Memory B cell (primary cell): ENCODE data around the gene SURF4.

ENCODE experiments used
- ATAC-seq: fragments of 150-1000 bp; cut with Tn5 transposase; 2 replicates; pipeline ENCODE4 v1.10.0; 2021; ENCODE audit warnings: low read depth, mild to moderate bottlenecking, moderate library complexity
- DNase-seq, 2 donors: peaks; one replicate each; pipeline ENCODE4 v3.0.0; 2022; ENCODE audit warnings: low spot score in 2 of 2
- H3K27ac Mint-ChIP-seq: one replicate; pipeline ENCODE4 v1.8.0; 2022; ENCODE audit warnings: mild to moderate bottlenecking, moderate library complexity, mixed read lengths
- H3K27me3 Mint-ChIP-seq: one replicate; pipeline ENCODE4 v1.8.0; 2022; ENCODE audit warnings: mixed read lengths
- H3K36me3 Mint-ChIP-seq: one replicate; pipeline ENCODE4 v1.8.0; 2022; ENCODE audit warnings: mild to moderate bottlenecking, mixed read lengths
- H3K4me1 Mint-ChIP-seq: one replicate; pipeline ENCODE4 v1.8.0; 2022; ENCODE audit warnings: mixed read lengths
- H3K4me3 Mint-ChIP-seq: one replicate; pipeline ENCODE4 v1.8.0; 2022; ENCODE audit warnings: mild to moderate bottlenecking, moderate library complexity, mixed read lengths
- H3K9me3 Mint-ChIP-seq: one replicate; pipeline ENCODE4 v1.8.0; 2022; ENCODE audit warnings: mixed read lengths

The SURF4 gene

GRCh38 chr9:133348718-133349573 lies 26.9 kb downstream of the SURF4 start:
- DNase-seq, result no peak
- peaks cover 26% of the 10 kb centered on the region for H3K36me3 Mint-ChIP-seq
- H3K4me1 Mint-ChIP-seq, result peaks cover 26% of the 10 kb centered on the region
- peak overlapping the region; percentile 95 for H3K27ac Mint-ChIP-seq
- peak overlapping the region; percentile 99 for H3K4me3 Mint-ChIP-seq
- no peaks in the 10 kb centered on the region for H3K9me3 Mint-ChIP-seq
- no peaks in the 10 kb centered on the region for H3K27me3 Mint-ChIP-seq
- ATAC-seq, result no peak

- Mint-ChIP-seq H3K9me3 (no peaks in the 10 kb centered on the region), H3K36me3 (peaks cover 26% of the 10 kb centered on the region), H3K27me3 (no peaks in the 10 kb centered on the region), H3K4me3 (peak within 1 kb of the TSS; percentile 99), H3K27ac (peak within 1 kb of the TSS; percentile 95), H3K4me1 (peaks cover 23% of the 10 kb centered on the region)
- DNase-seq (peak; percentile 84 to 90), ATAC-seq (peak; percentile 87)
Observed at GRCh38 chr9:133347985-133348717, 27.7 kb downstream of the SURF4 start, which contains the start of the genes MED22 and RPL7A. TSS of gene MED22 (minus strand) at chr9:133348131. CDS start at chr9:133346662, 1,469 bp downstream. TSS of gene RPL7A (plus strand) at chr9:133348218. CDS start at chr9:133348244, 26 bp downstream.

GRCh38 chr9:133347515-133347984 lies 28.3 kb downstream of the SURF4 start:
- DNase-seq (peak; percentile 53 to 63), ATAC-seq (peak; percentile 47)
- Mint-ChIP-seq H3K36me3 (peaks cover 25% of the 10 kb centered on the region), H3K4me3 (peak overlapping the region; percentile 99), H3K4me1 (peaks cover 21% of the 10 kb centered on the region), H3K9me3 (no peaks in the 10 kb centered on the region), H3K27me3 (no peaks in the 10 kb centered on the region), H3K27ac (peak overlapping the region; percentile 95)

- H3K4me3 Mint-ChIP-seq, result peak overlapping the region; percentile 99
- peaks cover 32% of the 10 kb centered on the region for H3K4me1 Mint-ChIP-seq
- peak overlapping the region; percentile 95 for H3K27ac Mint-ChIP-seq
- H3K9me3 Mint-ChIP-seq, result no peaks in the 10 kb centered on the region
- no peaks in the 10 kb centered on the region for H3K27me3 Mint-ChIP-seq
- H3K36me3 Mint-ChIP-seq, result peaks cover 28% of the 10 kb centered on the region
- DNase-seq, result no peak
- ATAC-seq, result no peak
Observed at GRCh38 chr9:133346021-133346785, 29.7 kb downstream of the SURF4 start.

- peaks cover 29% of the 10 kb centered on the region for H3K36me3 Mint-ChIP-seq
- no peaks in the 10 kb centered on the region for H3K9me3 Mint-ChIP-seq
- no peak overlapping the region for H3K27ac Mint-ChIP-seq
- H3K4me1 Mint-ChIP-seq, result peaks cover 34% of the 10 kb centered on the region
- ATAC-seq (no peak), DNase-seq (no peak)
- no peak overlapping the region for H3K4me3 Mint-ChIP-seq
- H3K27me3 Mint-ChIP-seq, result no peaks in the 10 kb centered on the region
Observed at GRCh38 chr9:133345596-133345995, 30.3 kb downstream of the SURF4 start.

GRCh38 chr9:133344979-133345378 lies 30.9 kb downstream of the SURF4 start:
- Mint-ChIP-seq H3K27ac (no peak overlapping the region), H3K4me1 (peaks cover 40% of the 10 kb centered on the region), H3K9me3 (no peaks in the 10 kb centered on the region), H3K4me3 (no peak overlapping the region), H3K36me3 (peaks cover 33% of the 10 kb centered on the region), H3K27me3 (no peaks in the 10 kb centered on the region)
- ATAC-seq (no peak), DNase-seq (no peak)

GRCh38 chr9:133344071-133344470 lies 31.8 kb downstream of the SURF4 start:
- peaks cover 34% of the 10 kb centered on the region for H3K36me3 Mint-ChIP-seq

GRCh38 chr9:133342570-133342969 lies 33.3 kb downstream of the SURF4 start:
- Mint-ChIP-seq H3K27ac (peak overlapping the region; percentile 84), H3K36me3 (peaks cover 32% of the 10 kb centered on the region), H3K4me3 (no peak overlapping the region), H3K4me1 (peaks cover 44% of the 10 kb centered on the region), H3K27me3 (no peaks in the 10 kb centered on the region), H3K9me3 (no peaks in the 10 kb centered on the region)
- DNase-seq, result no peak
- ATAC-seq, result no peak

More at GRCh38 chr9:133344071-133344470, 31.8 kb downstream of the SURF4 start:
- Mint-ChIP-seq H3K27me3 (no peaks in the 10 kb centered on the region), H3K9me3 (no peaks in the 10 kb centered on the region), H3K27ac (no peak overlapping the region), H3K4me1 (peaks cover 42% of the 10 kb centered on the region), H3K4me3 (no peak overlapping the region)
- ATAC-seq (no peak), DNase-seq (no peak)

GRCh38 chr9:133342069-133342406 lies 33.8 kb downstream of the SURF4 start:
- peak overlapping the region; percentile 84 for H3K27ac Mint-ChIP-seq

GRCh38 chr9:133341369-133342068 lies 34.3 kb downstream of the SURF4 start:
- no peaks in the 10 kb centered on the region for H3K27me3 Mint-ChIP-seq
- H3K27ac Mint-ChIP-seq, result peak overlapping the region; percentile 84
- peak overlapping the region; percentile 30 for H3K4me3 Mint-ChIP-seq
- peaks cover 37% of the 10 kb centered on the region for H3K4me1 Mint-ChIP-seq
- DNase-seq, result no peak
- no peak for ATAC-seq
- H3K9me3 Mint-ChIP-seq, result no peaks in the 10 kb centered on the region
- H3K36me3 Mint-ChIP-seq, result peaks cover 29% of the 10 kb centered on the region

More at GRCh38 chr9:133342069-133342406, 33.8 kb downstream of the SURF4 start:
- no peaks in the 10 kb centered on the region for H3K27me3 Mint-ChIP-seq
- no peak overlapping the region for H3K4me3 Mint-ChIP-seq
- DNase-seq, result no peak
- H3K4me1 Mint-ChIP-seq, result peaks cover 42% of the 10 kb centered on the region
- peaks cover 31% of the 10 kb centered on the region for H3K36me3 Mint-ChIP-seq
- no peak for ATAC-seq
- no peaks in the 10 kb centered on the region for H3K9me3 Mint-ChIP-seq

GRCh38 chr9:133340916-133341315 lies 34.9 kb downstream of the SURF4 start:
- Mint-ChIP-seq H3K27me3 (no peaks in the 10 kb centered on the region), H3K9me3 (no peaks in the 10 kb centered on the region), H3K27ac (peak overlapping the region; percentile 84), H3K4me3 (peak overlapping the region; percentile 37), H3K36me3 (peaks cover 29% of the 10 kb centered on the region), H3K4me1 (peaks cover 37% of the 10 kb centered on the region)
- no peak for DNase-seq
- no peak for ATAC-seq

GRCh38 chr9:133340256-133340655 lies 35.6 kb downstream of the SURF4 start:
- Mint-ChIP-seq H3K36me3 (peaks cover 29% of the 10 kb centered on the region), H3K27me3 (no peaks in the 10 kb centered on the region), H3K27ac (peak overlapping the region; percentile 84), H3K4me3 (peak overlapping the region; percentile 37), H3K9me3 (no peaks in the 10 kb centered on the region), H3K4me1 (peaks cover 41% of the 10 kb centered on the region)
- ATAC-seq (peak; percentile 49), DNase-seq (no peak)

- Mint-ChIP-seq H3K9me3 (no peaks in the 10 kb centered on the region), H3K4me1 (peaks cover 41% of the 10 kb centered on the region), H3K36me3 (peaks cover 29% of the 10 kb centered on the region), H3K4me3 (peak overlapping the region; percentile 60), H3K27ac (peak overlapping the region; percentile 84), H3K27me3 (no peaks in the 10 kb centered on the region)
- ATAC-seq (no peak), DNase-seq (no peak)
Observed at GRCh38 chr9:133339641-133340040, 36.2 kb downstream of the SURF4 start.
